B cell (primary cell): Measurements from ENCODE around the gene ANO9. TPM values are rescaled to one million over a fixed set of nuclear protein-coding genes. Genes with fewer than 3 reads are reported as not detected.

ENCODE experiments used
- ATAC-seq: fragments of 200-7000 bp; cut with Tn5 transposase; one replicate; pipeline ENCODE4 v1.10.0; 2021; ENCODE audit warnings: low read depth, mild to moderate bottlenecking, moderate number of reproducible peaks, moderate library complexity
- CTCF ChIA-PET: fragments of 350-600 bp; sonication (Branson Sonifier 250); formaldehyde crosslinking; loops from one replicate; lab custom pipeline; 2021; ENCODE audit warnings: antibody characterized with exemption, inconsistent platforms; lab: Charles Lee
- POLR2A ChIA-PET: fragments of 350-600 bp; sonication (Branson Sonifier 250); formaldehyde crosslinking; loops from one replicate; lab custom pipeline; 2021; ENCODE audit warnings: antibody characterized with exemption; lab: Charles Lee
- DNase-seq: peaks from one replicate; pipeline ENCODE4 v3.0.0; 2013
- H2AFZ ChIP-seq: 2 replicates; pipeline ENCODE4 v1.6.1; 2012; ENCODE audit warnings: mild to moderate bottlenecking, low read depth, low read length; ENCODE audit not compliant: insufficient read depth, poor library complexity, severe bottlenecking
- H3K27ac ChIP-seq, 2 donors: 1 replicate in 1 of 2; 2 replicates in 1 of 2; pipeline ENCODE4 v1.5.1; 2012 to 2013; ENCODE audit warnings: low read length in 2 of 2, mild to moderate bottlenecking in 2 of 2, moderate library complexity in 1 of 2
- H3K27me3 ChIP-seq, 4 experiments: fragments of 200-600 bp in 1 of 4; sonication (generic) in 1 of 4; replicated peaks in 1 of 4; 1 replicate in 2 of 4; 2 replicates in 2 of 4; pipeline versions ENCODE4 v1.6.1 to v1.7.0; 2013 to 2016; ENCODE audit warnings: low read length in 3 of 4, mild to moderate bottlenecking in 2 of 4, mixed read lengths in 1 of 4, moderate library complexity in 1 of 4; ENCODE audit not compliant: insufficient read depth in 4 of 4, control insufficient read depth in 3 of 4; ENCODE audit errors: control extremely low read depth in 1 of 4
- H3K36me3 ChIP-seq, 2 experiments: replicated peaks in 1 of 2; 1 replicate in 1 of 2; 2 replicates in 1 of 2; pipeline versions ENCODE4 v1.6.1 to v1.7.1; 2013; ENCODE audit warnings: low read length in 1 of 2; ENCODE audit not compliant: insufficient read depth in 2 of 2, control insufficient read depth in 1 of 2; ENCODE audit errors: control extremely low read depth in 1 of 2, extremely low read depth in 1 of 2
- H3K4me1 ChIP-seq, 2 donors: fragments of 200-600 bp in 1 of 2; sonication (generic) in 1 of 2; 1 replicate in 1 of 2; 2 replicates in 1 of 2; pipeline versions ENCODE4 v1.5.1 to v1.6.1; 2013 to 2017; ENCODE audit warnings: low read length in 2 of 2; ENCODE audit not compliant: control insufficient read depth in 2 of 2, insufficient read depth in 2 of 2
- H3K4me2 ChIP-seq: replicated peaks from 2 replicates; pipeline ENCODE3; 2012; ENCODE audit warnings: mild to moderate bottlenecking, low read depth, low read length; ENCODE audit not compliant: poor library complexity, severe bottlenecking
- H3K4me3 ChIP-seq, 5 experiments: fragments of 200-600 bp in 1 of 5; sonication (generic) in 1 of 5; 1 replicate in 3 of 5; 2 replicates in 2 of 5; pipeline versions ENCODE4 v1.5.1 to v1.7.0; 2011 to 2016; ENCODE audit warnings: low read length in 4 of 5, mild to moderate bottlenecking in 4 of 5, low read depth in 2 of 5, control low read depth in 1 of 5, moderate library complexity in 1 of 5; ENCODE audit not compliant: insufficient read depth in 1 of 5; ENCODE audit errors: control extremely low read depth in 1 of 5, extremely low read depth in 1 of 5
- H3K79me2 ChIP-seq: fragments of 200-600 bp; sonication (generic); one replicate; pipeline ENCODE4 v1.6.0; 2016; ENCODE audit warnings: low read length; ENCODE audit not compliant: control insufficient read depth, insufficient read depth
- H3K9ac ChIP-seq: fragments of 200-600 bp; sonication (generic); 2 replicates; pipeline ENCODE4 v1.6.1; 2017; ENCODE audit warnings: mild to moderate bottlenecking, low read length, moderate library complexity
- H3K9me3 ChIP-seq, 3 donors: one replicate each; pipeline versions ENCODE4 v1.6.1 to v1.7.1; 2013; ENCODE audit warnings: low read length in 2 of 3; ENCODE audit not compliant: control insufficient read depth in 2 of 3, insufficient read depth in 1 of 3; ENCODE audit errors: control extremely low read depth in 1 of 3
- H4K20me1 ChIP-seq: 2 replicates; pipeline ENCODE4 v1.6.0; 2012; ENCODE audit warnings: mild to moderate bottlenecking, low read length; ENCODE audit not compliant: insufficient read depth, control insufficient read depth, poor library complexity, severe bottlenecking
- H3K27ac Mint-ChIP-seq: one replicate; pipeline ENCODE4 v1.8.0; 2021; ENCODE audit warnings: mixed read lengths
- H3K27me3 Mint-ChIP-seq: one replicate; pipeline ENCODE4 v1.8.0; 2021; ENCODE audit warnings: mixed read lengths
- H3K4me1 Mint-ChIP-seq: one replicate; pipeline ENCODE4 v1.8.0; 2021; ENCODE audit warnings: mixed read lengths
- H3K4me3 Mint-ChIP-seq: one replicate; pipeline ENCODE4 v1.8.0; 2021; ENCODE audit warnings: mixed read lengths
- H3K9me3 Mint-ChIP-seq: one replicate; pipeline ENCODE4 v1.8.0; 2022; ENCODE audit warnings: mixed read lengths; ENCODE audit not compliant: insufficient read depth
- CTCF ChIP-seq: fragments of 200-600 bp; IDR thresholded peaks from one replicate; pipeline ENCODE4 v1.8.0; 2022; ENCODE audit warnings: antibody characterized with exemption, mild to moderate bottlenecking
- EZH2 ChIP-seq: IDR thresholded peaks from 2 replicates; pipeline ENCODE4 v1.6.1; 2012; ENCODE audit warnings: borderline replicate concordance, low read depth, mild to moderate bottlenecking, moderate library complexity, low read length; ENCODE audit not compliant: insufficient read depth, poor library complexity, severe bottlenecking
- WGBS: methylation state at CpG from one replicate; pipeline ENCODE4 v1.1.5; 2013; ENCODE audit warnings: missing lambda C conversion rate; ENCODE audit not compliant: insufficient coverage; 5-methylcytosine and 5-hydroxymethylcytosine counted together
- intact Hi-C: fragments of 100-400 bp; cut with micrococcal nuclease; formaldehyde crosslinking; loops from one replicate; pipeline ENCODE4 v1.10.0; 2022
- polyA plus RNA-seq: library from polyadenylated mRNA; depleted of rRNA; stranded (reverse); fragments of >200 nt; gene quantifications from 2 replicates; pipeline ENCODE4 v1.2.3, GENCODE V29; 2012
- total RNA-seq, 2 donors: library from RNA; stranded (reverse); fragments of 120-200 nt in 1 of 2; gene quantifications; 1 replicate in 1 of 2; 2 replicates in 1 of 2; pipeline versions ENCODE4 v1.2.3 to v1.2.4, GENCODE V29; 2013 to 2022

ANO9 gene
- total and polyA plus RNA-seq, 2 donors (not counting 1 experiment from before 2014, with no cell fraction given): 62.0 to 107 TPM

GRCh38 chr11:375065-376025 is 66.5 kb downstream of the ANO9 start:
- no peak overlapping the region for H3K27ac ChIP-seq
- ChIA-PET CTCF (no interaction called here), POLR2A (no interaction called here)
- no peaks in the 10 kb centered on the region for H3K9me3 Mint-ChIP-seq
- TF ChIP-seq CTCF (no peak), EZH2 (no peak)
- 93% methylated on average over 40 of the region's 41 CpGs for WGBS
- peaks cover 19% of the 10 kb centered on the region for H3K27me3 Mint-ChIP-seq
- no peak overlapping the region for H2AFZ ChIP-seq
- no peak overlapping the region for H3K27ac Mint-ChIP-seq
- peaks cover under 1% of the 10 kb centered on the region for H3K4me1 Mint-ChIP-seq
- peaks cover 0 to 17% (median 1%) of the 10 kb centered on the region in 4 experiments for H3K27me3 ChIP-seq
- peaks cover 0 to 4% (median 0%) of the 10 kb centered on the region in 3 donors for H3K9me3 ChIP-seq
- H3K4me1 ChIP-seq: no peaks in the 10 kb centered on the region
- DNase-seq (no peak), ATAC-seq (no peak)
- no peak overlapping the region for H3K9ac ChIP-seq
- H3K4me3 ChIP-seq: no peak overlapping the region
- H3K4me3 Mint-ChIP-seq: no peak overlapping the region
- H3K36me3 ChIP-seq: no peaks in the 10 kb centered on the region
- H3K79me2 ChIP-seq: no peaks in the 10 kb centered on the region
- no peak overlapping the region for H3K4me2 ChIP-seq
- no peaks in the 10 kb centered on the region for H4K20me1 ChIP-seq
- intact Hi-C loops: no loop called here
